Measurements from ENCODE around the gene GNB1L.

The GNB1L gene

DNA sequence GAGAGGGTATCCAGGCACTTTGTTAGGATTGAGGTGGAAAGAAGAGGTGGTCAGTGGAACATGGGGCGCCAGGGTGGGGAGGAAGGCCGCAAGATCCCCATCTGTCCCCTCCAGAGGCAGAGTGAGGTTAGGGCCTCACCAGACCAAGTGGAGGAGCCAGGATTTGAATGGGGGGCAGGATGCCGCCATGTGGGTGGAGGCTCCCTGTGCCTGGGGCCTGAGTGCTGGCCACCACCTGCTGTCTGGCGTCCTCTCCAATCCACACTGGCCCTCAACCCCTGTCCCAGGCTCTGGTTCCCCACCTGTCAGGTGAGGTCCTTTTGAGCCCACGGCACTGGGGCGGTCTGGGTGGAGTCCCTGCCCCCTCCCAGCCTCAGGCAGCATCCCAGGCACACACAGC is 111.6 kb downstream of the GNB1L start:
- Histone ChIP-seq H3K9ac (ENCODE audit: low read length) (no peak overlapping the region), H3K27ac (ENCODE audit: low read depth, low read length) (no peak overlapping the region), H3K4me3 (ENCODE audit: low read length) (no peak overlapping the region), H3K4me1 (ENCODE audit: control insufficient read depth, insufficient read depth, low read length) (no peaks in the 10 kb centered on the region), H3K27me3 (ENCODE audit: control insufficient read depth, insufficient read depth, low read length) (no peaks in the 10 kb centered on the region), H3K36me3 (ENCODE audit: control insufficient read depth, insufficient read depth, low read length) (no peaks in the 10 kb centered on the region)

DNA sequence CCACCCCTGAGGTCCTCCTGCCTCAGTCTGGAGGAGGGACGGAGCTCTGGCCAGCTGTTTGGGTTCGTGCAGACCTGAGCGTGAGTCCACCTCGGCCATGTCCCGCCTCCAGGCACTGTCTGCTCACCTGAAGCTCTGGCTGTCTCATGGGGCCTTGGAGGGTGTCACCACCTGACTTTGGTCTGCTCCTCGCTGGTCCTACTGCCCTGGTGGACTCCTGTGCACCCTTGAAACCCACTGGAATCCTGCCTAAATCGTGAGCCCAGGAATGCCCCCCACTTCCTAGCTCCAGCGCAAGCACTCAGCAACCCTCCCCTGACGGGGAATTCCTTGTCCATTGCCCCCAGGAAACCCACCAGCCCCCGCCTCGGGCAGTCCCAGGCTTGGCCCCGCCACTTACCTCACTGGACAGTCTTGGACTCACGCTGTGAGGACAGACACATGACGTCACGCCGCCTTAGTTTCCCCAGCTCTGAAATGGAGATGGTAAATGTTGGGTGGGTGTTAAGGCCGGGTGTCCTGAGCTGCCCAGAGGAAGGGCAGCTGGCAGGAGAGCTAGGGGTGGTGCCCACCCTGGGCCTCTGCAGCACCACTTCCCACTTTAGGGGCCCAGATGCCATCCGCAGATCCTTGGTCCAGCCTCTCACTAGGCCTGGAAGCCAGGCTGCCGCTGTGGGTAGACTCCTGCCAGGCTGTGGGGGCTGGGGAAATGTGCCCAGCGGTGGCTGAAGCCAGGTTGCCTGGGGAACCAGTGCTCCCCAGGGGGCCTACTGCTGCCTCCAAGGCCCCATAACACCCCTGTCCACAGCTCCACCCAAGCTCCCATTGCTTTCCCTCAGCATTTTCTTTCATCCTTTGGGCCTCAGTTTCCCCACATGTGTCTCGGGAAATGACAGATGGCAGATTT is 112.3 kb downstream of the GNB1L start:
- no peak overlapping the region for H3K9ac ChIP-seq (ENCODE audit: low read length)
- no peaks in the 10 kb centered on the region for H3K36me3 ChIP-seq (ENCODE audit: control insufficient read depth, insufficient read depth, low read length)
- H3K27ac ChIP-seq (ENCODE audit: low read depth, low read length): no peak overlapping the region
- H3K4me3 ChIP-seq (ENCODE audit: low read length): no peak overlapping the region
- H3K27me3 ChIP-seq (ENCODE audit: control insufficient read depth, insufficient read depth, low read length): no peaks in the 10 kb centered on the region
- H3K4me1 ChIP-seq (ENCODE audit: control insufficient read depth, insufficient read depth, low read length): no peaks in the 10 kb centered on the region

DNA sequence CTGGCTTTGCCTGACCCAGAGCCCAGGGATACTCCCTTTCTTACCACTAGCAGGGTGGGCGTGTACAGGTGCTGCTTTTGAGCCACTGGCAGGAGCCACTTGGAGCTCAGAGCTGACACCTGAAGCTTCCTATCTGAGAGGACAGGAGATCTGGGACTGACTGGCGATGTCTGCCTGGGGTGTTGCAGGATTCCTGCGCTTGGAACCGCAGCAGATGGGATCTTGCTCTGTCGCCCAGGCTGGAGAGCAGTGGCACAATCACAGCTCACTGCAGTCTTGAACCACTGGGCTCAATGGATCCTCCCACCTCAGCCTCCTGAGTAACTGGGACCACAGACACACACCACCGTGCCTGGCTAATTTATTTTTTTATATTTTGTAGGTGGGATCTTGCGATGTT is 113.6 kb downstream of the GNB1L start:
- no peaks in the 10 kb centered on the region for H3K27me3 ChIP-seq (ENCODE audit: control insufficient read depth, insufficient read depth, low read length)
- no peak overlapping the region for H3K4me3 ChIP-seq (ENCODE audit: low read length)
- H3K27ac ChIP-seq (ENCODE audit: low read depth, low read length): no peak overlapping the region

DNA sequence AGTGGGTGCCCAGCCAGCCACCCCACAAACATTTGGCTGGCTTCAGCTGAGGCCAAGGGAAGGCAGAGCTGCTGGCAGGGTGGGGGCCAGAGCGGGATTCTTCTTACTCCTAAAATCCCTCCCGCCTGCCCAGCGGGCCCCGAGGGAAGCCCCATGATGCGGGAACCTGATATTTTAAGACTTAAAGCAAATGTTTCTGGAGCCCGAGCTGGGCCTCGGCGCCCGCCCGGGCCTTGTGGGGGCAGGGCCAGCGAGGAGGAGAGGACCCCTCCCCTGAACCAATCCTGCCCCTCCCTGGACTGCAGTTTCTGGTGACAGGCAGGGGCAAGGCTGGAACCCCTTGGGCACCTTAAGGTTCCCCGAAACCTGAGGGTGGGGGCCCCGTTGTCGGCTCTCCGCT is 114.1 kb downstream of the GNB1L start:
- no peaks in the 10 kb centered on the region for H3K36me3 ChIP-seq (ENCODE audit: control insufficient read depth, insufficient read depth, low read length)
- H3K9ac ChIP-seq (ENCODE audit: low read length): no peak overlapping the region
- H3K27ac ChIP-seq (ENCODE audit: low read depth, low read length): no peak overlapping the region
- no peaks in the 10 kb centered on the region for H3K27me3 ChIP-seq (ENCODE audit: control insufficient read depth, insufficient read depth, low read length)
- no peak overlapping the region for H3K4me3 ChIP-seq (ENCODE audit: low read length)
- H3K4me1 ChIP-seq (ENCODE audit: control insufficient read depth, insufficient read depth, low read length): no peaks in the 10 kb centered on the region

More for the DNA sequence above, 113.6 kb downstream of the GNB1L start:
- Histone ChIP-seq H3K9ac (ENCODE audit: low read length) (no peak overlapping the region), H3K4me1 (ENCODE audit: control insufficient read depth, insufficient read depth, low read length) (no peaks in the 10 kb centered on the region), H3K36me3 (ENCODE audit: control insufficient read depth, insufficient read depth, low read length) (no peaks in the 10 kb centered on the region)

DNA sequence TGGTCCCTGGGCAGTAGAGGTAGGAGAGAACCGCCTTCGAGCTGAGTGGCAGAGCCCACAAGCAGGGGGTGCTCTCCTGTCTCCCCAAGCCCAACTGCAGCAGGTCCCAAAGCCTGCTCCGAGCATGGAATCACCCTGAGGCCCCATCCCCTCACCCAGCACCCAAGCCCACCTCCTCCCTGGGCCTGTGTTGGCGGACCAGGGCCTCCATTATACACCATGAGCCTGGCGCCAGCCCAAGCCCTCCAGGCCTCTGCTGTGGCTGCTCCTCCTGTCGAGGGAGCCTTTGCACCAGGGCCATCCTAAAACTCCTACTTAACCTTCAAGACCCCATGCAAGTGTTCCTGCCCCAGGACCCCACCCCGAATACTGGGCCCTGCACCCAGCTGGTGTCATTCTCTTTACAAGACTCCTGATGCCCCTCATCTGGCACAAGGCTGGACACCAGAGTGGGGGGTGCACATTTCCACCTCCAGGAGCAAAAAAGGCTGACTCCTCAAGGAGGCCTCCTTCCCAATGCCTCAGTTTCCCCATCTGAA is 114.7 kb downstream of the GNB1L start:
- Histone ChIP-seq H3K27ac (ENCODE audit: low read depth, low read length) (no peak overlapping the region), H3K36me3 (ENCODE audit: control insufficient read depth, insufficient read depth, low read length) (no peaks in the 10 kb centered on the region), H3K9ac (ENCODE audit: low read length) (no peak overlapping the region), H3K4me1 (ENCODE audit: control insufficient read depth, insufficient read depth, low read length) (no peaks in the 10 kb centered on the region), H3K4me3 (ENCODE audit: low read length) (no peak overlapping the region), H3K27me3 (ENCODE audit: control insufficient read depth, insufficient read depth, low read length) (no peaks in the 10 kb centered on the region)

DNA sequence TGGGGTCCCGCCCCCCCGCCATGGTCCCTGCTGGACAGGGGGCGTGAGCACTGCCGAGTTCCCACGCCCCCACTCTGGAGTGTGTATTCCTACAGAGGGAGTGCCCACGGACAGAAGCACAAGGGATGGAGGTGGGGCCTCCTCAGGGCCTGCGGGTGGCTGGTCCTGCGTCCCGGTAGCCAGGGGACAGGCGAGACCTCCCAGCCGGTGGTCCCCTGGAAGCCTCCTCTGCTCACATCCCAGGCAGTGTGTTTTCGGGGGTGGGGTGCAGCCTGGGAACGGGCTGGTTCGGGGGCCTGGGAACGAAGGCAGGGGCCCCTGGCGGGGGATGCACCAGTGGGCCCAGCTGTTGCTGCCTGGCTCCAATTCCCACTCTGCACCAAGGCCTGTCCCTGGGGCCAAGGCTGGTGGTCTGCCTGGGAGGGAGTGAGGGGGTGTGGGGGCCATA is 115.2 kb downstream of the GNB1L start:
- no peak overlapping the region for H3K4me3 ChIP-seq (ENCODE audit: low read length)
- no peak overlapping the region for H3K27ac ChIP-seq (ENCODE audit: low read depth, low read length)
- H3K9ac ChIP-seq (ENCODE audit: low read length): no peak overlapping the region
- H3K36me3 ChIP-seq (ENCODE audit: control insufficient read depth, insufficient read depth, low read length): no peaks in the 10 kb centered on the region
- H3K27me3 ChIP-seq (ENCODE audit: control insufficient read depth, insufficient read depth, low read length): no peaks in the 10 kb centered on the region
- no peaks in the 10 kb centered on the region for H3K4me1 ChIP-seq (ENCODE audit: control insufficient read depth, insufficient read depth, low read length)

DNA sequence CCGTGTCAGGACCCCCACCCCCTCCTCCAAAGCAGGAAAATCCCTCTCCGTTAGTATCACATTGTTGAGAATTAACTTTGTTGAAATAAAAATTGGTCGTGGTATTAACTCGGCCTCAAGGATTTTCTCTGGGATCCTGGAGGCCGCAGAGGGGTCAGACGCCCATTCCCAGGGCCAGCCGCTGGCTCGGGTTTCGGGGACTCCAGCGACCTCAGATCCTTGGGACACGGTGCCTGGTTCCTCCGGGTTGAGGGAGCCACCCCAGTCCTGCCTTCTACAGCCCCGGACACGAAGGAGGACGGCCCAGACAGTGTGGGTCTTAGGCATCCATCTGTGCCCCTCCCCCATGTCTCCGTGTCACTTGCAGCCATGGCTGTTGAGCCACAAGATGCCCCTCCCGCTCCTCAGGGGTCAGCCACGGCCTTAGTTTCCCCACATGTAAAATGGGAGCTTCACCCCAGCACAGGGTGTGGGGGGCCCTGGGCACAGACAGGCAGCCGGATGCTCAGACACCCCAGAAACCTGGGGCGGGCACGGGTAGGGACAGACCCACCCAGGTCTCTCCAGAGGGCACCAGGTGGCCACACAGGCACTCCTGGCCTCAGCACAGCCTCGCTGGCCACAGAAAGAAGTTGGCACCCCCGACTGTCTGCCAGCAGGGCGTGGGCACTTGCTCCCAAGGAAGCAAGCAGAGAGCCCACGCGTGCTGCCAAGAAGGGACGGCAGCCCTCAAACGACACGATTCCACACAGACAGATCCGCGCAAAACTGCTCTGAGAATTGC is 115.8 kb downstream of the GNB1L start:
- Histone ChIP-seq H3K4me3 (ENCODE audit: low read length) (no peak overlapping the region), H3K4me1 (ENCODE audit: control insufficient read depth, insufficient read depth, low read length) (no peaks in the 10 kb centered on the region), H3K36me3 (ENCODE audit: control insufficient read depth, insufficient read depth, low read length) (no peaks in the 10 kb centered on the region), H3K27ac (ENCODE audit: low read depth, low read length) (no peak overlapping the region), H3K9ac (ENCODE audit: low read length) (no peak overlapping the region), H3K27me3 (ENCODE audit: control insufficient read depth, insufficient read depth, low read length) (no peaks in the 10 kb centered on the region)

DNA sequence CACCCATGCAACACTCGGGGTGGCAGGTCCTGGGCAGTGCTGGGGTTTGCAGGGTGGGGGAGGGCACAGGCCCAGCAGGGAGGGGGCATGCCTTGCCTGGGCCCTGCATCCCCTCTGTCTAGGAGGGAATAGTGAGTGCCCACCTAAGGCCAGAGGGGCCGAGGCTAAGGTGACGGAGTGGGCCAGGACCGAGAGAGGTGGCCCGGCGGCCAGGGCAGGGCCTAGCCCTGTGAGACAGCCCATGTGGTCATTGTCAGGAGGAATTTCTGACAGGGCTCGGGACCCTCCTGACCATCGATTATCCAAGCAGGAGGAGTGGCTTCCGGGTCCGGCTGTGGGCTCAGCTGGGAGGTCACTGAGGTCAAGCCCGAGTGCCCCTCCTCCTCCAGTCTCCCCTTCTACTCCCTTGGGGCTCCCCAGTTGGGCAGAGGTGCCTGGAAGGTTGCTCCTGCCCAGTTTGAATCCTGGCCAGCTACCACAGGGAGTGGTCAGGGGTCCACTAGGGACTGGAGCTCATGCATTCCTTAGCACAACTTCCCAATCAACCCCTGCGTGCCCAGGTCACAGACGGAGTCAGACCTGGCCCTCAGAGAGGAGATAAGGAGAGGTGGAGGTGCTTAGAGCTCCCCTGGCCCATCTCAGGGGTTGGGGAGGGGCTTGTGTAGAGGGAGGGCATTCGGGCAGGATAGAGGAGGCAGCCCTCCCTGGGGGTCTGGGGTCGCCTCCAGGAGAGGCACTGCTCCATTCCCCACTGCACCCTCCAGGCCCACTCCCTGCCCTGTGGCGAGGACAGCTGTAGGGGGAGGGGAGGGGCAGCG is 116.6 kb downstream of the GNB1L start:
- no peak overlapping the region for H3K4me3 ChIP-seq (ENCODE audit: low read length)
- H3K27ac ChIP-seq (ENCODE audit: low read depth, low read length): no peak overlapping the region
- H3K9ac ChIP-seq (ENCODE audit: low read length): no peak overlapping the region
- H3K36me3 ChIP-seq (ENCODE audit: control insufficient read depth, insufficient read depth, low read length): no peaks in the 10 kb centered on the region
- H3K27me3 ChIP-seq (ENCODE audit: control insufficient read depth, insufficient read depth, low read length): no peaks in the 10 kb centered on the region
- no peaks in the 10 kb centered on the region for H3K4me1 ChIP-seq (ENCODE audit: control insufficient read depth, insufficient read depth, low read length)

DNA sequence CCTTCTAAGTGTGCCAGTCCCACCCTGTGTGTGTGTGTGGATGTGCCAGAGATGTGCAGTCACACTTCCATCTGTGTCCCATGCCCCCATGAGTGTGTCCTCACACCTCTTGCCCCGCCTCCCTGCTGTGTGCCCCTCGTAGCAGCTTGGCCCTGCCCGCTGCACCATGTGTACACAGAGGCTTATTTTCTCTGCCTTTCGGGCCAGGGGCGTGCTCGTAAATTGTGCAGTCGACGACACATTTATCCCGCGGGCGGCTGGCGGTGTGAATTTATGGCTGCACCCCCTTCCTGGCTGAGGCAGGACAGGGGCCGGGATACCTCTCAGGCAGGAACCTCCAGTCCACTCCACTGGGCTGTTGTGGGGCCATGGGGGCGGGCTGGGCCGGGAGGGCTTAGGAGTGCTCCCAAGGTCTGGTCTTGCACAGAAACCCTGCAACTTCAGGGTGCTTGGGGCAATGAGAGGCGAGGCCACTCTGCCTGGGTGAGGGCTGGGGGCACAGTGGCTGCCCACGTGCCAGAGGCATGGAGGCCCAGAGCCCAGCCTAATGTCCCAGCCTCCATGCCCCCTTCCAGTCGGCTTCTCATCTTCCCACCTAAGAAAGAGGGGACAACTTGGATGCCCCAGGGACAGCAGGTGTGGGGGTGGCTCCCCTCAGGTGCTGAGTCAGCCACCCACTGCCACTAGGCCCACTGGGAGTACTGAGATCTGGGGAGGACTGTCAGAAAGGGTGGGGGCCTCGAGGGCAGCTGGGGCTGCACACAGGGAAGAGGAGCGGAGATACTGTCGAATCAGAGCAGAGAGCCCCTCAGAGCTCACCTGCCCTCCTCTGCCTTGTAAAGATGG is 118.8 kb downstream of the GNB1L start:
- H3K27me3 ChIP-seq (ENCODE audit: control insufficient read depth, insufficient read depth, low read length): no peaks in the 10 kb centered on the region
- H3K9ac ChIP-seq (ENCODE audit: low read length): no peak overlapping the region
- no peak overlapping the region for H3K4me3 ChIP-seq (ENCODE audit: low read length)
- no peaks in the 10 kb centered on the region for H3K36me3 ChIP-seq (ENCODE audit: control insufficient read depth, insufficient read depth, low read length)
- no peak overlapping the region for H3K27ac ChIP-seq (ENCODE audit: low read depth, low read length)
- no peaks in the 10 kb centered on the region for H3K4me1 ChIP-seq (ENCODE audit: control insufficient read depth, insufficient read depth, low read length)

DNA sequence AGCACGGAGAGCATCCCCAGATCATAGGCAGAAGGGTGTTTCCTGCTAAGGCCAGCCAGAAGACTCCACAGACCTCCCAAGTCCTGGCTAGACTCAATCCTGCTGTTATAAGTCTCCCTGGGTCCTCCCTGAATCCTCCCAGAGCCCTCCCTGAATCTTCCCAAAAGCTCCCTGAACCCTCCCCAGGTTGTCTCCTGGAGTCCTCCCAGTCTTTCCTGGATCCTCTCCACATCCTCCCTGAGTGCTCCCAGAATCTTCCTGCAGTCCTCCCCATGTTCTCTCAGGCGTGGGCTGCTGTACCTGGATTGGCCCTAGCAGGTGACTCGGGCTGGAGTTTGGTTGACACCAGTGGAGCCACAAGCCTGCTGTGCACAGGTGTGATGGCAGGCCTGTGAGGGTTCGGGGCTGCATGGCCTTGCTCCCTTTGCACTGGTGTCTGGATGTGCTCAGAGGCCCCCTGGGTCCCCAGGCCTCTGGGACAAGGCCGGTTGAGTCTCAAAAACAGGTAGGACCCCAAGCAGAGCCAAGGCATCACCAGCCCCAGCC is 119.8 kb downstream of the GNB1L start:
- Histone ChIP-seq H3K27ac (ENCODE audit: low read depth, low read length) (no peak overlapping the region), H3K4me3 (ENCODE audit: low read length) (no peak overlapping the region), H3K9ac (ENCODE audit: low read length) (no peak overlapping the region), H3K4me1 (ENCODE audit: control insufficient read depth, insufficient read depth, low read length) (no peaks in the 10 kb centered on the region), H3K36me3 (ENCODE audit: control insufficient read depth, insufficient read depth, low read length) (no peaks in the 10 kb centered on the region), H3K27me3 (ENCODE audit: control insufficient read depth, insufficient read depth, low read length) (no peaks in the 10 kb centered on the region)

DNA sequence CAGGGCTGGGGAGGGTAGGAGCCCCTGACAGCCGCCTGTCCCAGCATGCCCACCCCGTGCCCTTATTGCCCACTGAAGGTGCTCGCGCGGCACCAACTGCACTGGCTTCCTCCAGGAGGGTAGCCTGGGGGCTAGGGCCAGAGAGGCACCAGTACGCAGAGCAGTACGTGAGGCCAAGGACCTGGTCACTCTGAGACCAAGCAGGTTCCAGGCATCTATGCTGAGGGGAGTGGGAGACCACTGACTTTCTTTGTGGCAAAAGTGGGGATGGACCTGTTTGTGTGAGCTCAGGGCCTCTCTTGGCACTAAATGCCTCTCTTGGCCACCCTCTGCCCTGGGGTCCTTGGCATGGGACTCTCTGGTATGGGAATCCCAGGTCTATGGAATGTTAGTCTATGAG is 120.5 kb downstream of the GNB1L start:
- H3K27ac ChIP-seq (ENCODE audit: low read depth, low read length): no peak overlapping the region
- H3K4me1 ChIP-seq (ENCODE audit: control insufficient read depth, insufficient read depth, low read length): no peaks in the 10 kb centered on the region
- no peaks in the 10 kb centered on the region for H3K27me3 ChIP-seq (ENCODE audit: control insufficient read depth, insufficient read depth, low read length)
- no peak overlapping the region for H3K4me3 ChIP-seq (ENCODE audit: low read length)
- no peaks in the 10 kb centered on the region for H3K36me3 ChIP-seq (ENCODE audit: control insufficient read depth, insufficient read depth, low read length)
- no peak overlapping the region for H3K9ac ChIP-seq (ENCODE audit: low read length)
